Ureter (tissue), 1 donor: ENCODE measurements around the gene CAPRIN1. TPM values are rescaled to one million over a fixed set of nuclear protein-coding genes. Genes with fewer than 3 reads are reported as not detected.
"Not testable (repeated sequence)": the region's sequence is repeated elsewhere in the genome, so short reads cannot be mapped to it uniquely, and the experiment has no call there.

Experiments
- DNase-seq: peaks from one replicate; pipeline ENCODE4 v3.0.0-alpha.2; 2020; ENCODE audit warnings: low spot score
- total RNA-seq: library from RNA; stranded (reverse); gene quantifications from one replicate; pipeline ENCODE4 v1.2.4, GENCODE V29; 2023
- donor health status: DM: yes; HTN: yes; CAD: no.

CAPRIN1 gene
- total RNA-seq, 1 donor from 2014 or later, result 244 TPM

- DNase-seq, result peak; percentile 92
These were observed 591 bp downstream of the CAPRIN1 start for GRCh38 chr11:34052036-34052607.

DNA sequence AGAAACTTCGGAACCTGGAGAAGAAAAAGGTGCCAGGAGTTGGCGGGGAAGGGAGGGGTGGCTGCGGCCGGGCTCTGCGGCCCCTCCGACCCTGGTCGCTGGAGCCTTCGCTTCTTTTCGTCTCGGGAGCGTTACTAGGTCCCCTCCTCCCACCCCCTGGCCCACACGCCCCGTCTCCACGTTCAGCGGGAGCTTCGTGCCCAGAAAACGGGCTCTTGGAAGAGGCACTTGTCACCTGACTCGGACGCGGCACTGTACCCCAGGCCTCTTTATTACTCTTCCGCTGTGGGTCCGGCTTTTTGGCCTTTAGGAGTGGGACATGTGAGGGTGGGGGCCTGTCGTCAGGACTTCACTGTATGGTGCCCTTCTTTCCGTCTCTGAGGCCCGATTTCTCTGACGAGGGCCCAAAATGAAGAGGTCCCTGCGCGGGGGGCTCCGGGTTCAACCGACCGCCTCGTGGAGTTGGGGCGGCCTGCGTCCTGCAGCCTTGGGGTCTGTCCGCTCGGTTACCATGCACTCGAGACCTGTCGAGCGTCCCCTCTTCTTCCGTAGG lies 1.2 kb downstream of the CAPRIN1 start:
- DNase-seq, result peak; percentile 48

GRCh38 chr11:34053161-34053686 lies 1.7 kb downstream of the CAPRIN1 start:
- DNase-seq, result peak; percentile 79

GRCh38 chr11:34054351-34054750 lies 2.8 kb downstream of the CAPRIN1 start:
- not testable (repeated sequence) for DNase-seq

DNA sequence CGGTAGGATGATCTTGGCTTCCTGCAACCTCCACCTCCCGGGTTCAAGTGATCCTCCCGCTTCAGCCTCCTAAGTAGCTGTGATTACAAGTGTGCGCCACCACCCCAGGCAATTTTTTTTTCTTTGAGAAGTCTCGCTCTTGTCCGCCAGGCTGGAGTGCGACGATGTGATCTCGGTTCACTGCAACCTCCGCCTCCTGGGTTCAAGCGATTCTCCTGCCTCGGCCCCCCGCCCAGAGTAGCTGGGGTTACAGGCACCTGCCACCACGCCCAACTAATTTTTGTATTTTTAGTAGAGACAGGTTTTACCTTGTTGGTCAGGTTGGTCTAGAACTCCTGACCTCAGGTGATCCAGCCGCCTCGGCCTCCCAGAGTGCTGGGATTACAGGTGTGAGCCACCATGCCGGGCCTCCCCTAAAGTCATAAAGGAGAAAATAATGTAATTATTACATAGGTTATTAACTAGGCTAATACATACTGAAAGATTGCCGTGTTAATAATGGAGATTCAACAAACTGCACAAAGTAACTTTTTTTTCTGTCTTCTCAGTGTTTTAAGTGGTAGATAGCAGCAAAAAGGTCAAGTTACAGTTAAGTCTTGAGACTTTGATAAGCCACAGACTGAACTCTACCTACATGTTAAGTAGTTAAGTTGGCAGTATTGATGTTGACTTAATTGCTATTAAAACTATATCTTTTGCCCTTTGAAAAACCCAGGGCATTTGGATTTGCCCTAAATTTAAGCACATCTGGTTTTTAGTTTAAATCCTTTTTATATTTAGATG lies 3.9 kb downstream of the CAPRIN1 start:
- DNase-seq, result no peak

DNA sequence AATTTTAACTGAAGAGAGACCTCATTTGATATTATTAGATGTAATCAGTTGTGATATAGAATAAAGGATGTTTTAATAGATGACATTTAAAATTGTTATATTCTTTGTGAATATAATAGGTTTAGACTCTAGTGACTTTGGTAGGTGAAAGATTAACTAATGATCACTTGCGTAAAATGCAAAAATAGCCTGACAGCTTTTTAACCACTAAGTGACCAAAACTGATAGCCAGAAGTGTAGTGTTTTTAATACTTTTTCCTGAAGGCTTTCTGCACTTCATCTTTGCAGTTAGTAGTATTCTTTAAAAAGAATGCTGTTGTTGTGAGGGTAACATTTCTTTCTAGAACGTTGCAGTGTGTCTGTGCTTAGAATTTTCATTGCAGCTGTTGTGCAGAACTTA lies 5.1 kb downstream of the CAPRIN1 start:
- DNase-seq, result no peak

DNA sequence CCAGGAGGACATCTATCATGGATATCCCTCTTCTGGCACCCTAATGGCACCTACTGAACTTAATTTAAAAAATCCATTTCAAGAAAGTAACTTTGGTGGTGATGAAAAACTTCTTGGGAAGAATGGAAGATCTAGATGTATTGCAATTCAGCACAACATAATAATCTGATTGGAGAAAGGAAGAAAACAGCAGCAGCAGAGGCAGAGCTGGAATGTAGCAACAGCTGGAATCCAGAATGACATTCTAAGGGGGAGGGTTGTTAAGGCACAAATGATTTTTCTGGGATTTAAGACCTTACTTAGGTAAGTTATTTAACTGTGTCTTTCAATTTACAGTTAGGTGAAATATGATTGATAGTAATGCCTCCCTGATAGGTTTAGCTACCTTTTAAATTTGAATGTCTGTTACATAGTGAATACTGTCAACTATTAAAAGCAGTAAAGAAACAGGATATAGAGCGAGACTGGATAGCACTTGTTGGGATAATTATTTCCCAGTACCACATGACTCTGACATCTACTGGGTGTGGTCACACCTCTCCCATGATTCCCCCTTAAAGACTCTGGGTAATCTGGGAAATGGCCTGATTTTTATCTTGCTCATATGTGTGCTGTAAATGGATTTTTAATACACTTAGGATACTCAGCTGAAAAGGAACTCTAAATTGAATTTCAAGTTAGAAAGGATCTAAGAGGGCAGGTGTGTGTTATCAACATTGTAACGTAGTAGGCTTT lies 11.7 kb downstream of the CAPRIN1 start:
- no peak for DNase-seq

- no peak for DNase-seq
These were observed 12.8 kb downstream of the CAPRIN1 start for GRCh38 chr11:34064291-34064690.

DNA sequence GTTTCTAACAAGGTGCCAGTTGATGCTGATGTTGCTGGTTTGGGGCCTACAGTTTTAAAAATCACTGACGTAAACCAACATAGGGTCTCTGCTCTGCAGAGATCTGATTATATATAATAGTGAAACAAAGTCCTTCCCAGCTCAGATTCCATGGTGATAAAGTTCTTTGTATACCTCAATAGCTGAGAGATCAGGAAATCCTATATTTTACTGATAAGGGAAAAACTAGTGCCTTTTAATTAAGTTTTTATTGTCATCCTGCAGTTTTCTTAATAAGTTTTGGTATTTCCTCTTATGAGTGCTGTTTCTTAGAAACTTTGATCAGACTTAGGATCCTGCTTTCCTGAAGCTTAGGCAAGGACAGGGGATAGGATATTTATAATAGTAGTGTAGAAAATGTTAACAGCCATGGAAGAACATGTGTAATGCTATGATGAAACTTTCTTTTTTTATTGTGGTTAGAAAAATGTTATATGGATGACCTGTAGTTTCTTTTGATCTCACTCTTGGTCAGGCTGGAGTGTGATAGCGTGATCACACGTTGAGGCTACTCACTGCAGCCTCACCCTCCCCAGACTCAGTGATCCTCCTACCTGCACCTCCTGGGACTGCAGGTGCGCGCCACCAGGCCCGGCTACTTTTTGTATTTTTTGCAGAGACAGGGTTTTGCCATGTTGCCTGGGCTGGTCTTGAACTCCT lies 14.1 kb downstream of the CAPRIN1 start:
- no peak for DNase-seq

- not testable (repeated sequence) for DNase-seq
These were observed 15.2 kb downstream of the CAPRIN1 start for GRCh38 chr11:34066766-34067165.

DNA sequence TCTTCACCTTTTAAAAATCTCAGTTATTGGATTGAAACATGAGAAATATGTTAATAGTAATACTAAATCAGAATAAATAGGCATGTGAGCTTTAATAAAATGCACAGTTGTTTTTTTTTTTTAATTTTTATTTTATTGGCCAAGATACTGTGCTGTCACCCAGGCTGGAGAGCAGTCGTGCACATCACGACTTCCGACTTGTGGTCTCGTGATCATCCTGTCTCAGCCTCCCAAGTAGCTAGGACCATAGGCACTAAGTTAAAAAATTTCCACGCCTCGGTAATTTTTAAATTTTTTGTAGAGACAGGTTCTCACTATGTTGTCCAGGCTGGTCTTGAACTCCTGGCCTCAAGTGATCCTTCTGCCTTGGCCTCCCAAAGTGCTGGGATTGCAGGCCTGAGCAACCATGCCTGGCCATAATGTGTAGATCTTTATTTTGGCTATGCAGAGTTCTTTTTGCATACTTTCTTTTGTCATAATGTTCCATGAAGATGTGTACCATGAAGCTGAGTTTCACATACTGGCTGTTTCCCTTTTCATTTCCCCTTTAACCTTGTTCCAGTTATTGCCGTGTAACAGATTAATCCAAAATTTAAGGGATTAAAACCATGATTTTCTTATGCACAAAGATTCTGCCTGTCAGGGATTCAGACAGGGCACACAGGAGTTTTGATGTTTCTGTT lies 16.0 kb downstream of the CAPRIN1 start:
- no peak for DNase-seq

DNA sequence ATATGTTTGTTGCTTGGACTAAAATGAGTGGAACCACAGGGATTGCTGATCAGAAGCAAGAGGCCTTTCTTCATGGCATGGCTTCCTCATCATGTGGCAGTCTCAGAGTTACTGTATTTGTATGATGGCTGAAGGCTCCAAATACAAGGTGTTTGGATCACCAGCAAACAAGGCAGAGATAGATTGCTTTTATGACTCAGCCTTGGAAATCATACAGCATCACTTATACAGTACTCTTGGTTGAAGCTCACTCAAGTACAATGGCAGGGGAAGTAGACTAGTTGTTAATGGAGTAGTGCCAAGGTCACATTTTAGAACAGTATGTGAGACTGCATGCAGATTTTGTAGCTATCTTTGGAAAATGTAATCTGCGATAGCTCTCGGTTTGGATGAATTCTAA lies 16.6 kb downstream of the CAPRIN1 start:
- no peak for DNase-seq

GRCh38 chr11:34071306-34071705 lies 19.8 kb downstream of the CAPRIN1 start:
- not testable (repeated sequence) for DNase-seq

GRCh38 chr11:34072041-34072440 lies 20.5 kb downstream of the CAPRIN1 start:
- no peak for DNase-seq

- no peak for DNase-seq
These were observed 21.3 kb downstream of the CAPRIN1 start for GRCh38 chr11:34072832-34073231.

DNA sequence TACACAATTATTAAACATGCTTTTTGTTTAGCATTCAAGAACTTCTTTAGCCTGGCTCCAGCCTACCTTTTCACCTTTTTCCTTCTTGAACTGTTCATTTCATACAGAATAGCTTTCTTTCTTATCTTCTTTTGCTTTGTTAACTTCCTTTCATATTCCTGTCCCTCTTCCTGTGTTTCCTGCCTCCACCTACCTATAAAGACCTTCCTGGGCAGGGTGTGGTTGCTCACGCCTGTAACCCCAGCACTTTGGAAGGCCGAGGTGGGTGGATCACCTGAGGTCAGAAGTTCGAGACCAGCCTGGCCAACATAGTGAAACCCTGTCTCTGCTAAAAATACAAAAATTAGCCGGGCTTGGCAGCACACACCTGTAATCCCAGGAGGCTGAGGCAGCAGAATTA lies 22.9 kb downstream of the CAPRIN1 start:
- DNase-seq, result no peak

DNA sequence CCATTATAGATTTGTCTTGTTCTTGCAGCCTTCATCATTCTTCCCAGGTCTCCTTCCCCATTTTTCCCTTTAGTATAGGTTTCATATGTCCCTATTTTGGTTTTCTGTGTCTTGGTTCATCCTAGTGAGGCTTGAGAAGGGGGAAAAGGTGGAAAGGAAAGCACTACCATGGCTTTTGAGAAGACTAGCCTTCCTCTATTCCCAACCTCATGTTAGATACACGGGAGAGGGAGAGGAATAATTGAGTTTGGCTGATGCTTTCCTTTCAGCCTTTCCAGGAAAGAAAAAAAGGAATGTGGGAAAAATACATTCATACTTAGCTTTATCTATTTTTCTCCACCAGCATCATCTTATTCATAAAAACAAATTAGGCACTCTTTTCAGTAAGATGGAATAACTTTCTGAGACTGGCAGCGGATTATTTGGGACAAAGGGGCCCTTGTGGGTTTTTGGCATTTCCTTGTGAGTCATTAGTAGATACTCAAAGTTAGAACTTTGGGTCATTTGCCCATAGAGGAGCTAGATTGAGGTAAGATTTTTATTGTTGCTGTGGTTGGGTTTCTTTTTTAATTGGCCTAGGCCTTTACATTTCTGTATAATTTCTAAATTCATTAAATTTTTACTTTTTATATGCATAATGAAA lies 23.8 kb downstream of the CAPRIN1 start:
- DNase-seq, result no peak

DNA sequence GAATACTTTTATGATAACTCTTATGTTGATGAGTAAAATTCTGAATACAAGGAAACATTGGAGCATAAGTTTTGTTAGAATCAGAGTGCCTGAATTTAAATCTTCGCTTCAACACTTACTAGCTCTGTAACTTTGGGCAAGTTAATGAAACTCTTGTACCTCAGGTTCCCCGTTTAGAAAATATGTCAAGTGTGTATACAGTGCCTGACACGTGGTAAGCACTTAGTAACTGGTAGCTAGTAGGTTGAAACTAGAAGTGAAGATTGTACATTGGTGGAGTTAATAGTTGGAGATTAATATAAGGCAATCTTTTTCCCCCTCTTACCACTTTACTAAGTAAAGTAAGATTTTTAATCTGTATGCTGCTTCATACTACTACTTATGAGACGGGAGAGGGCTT lies 29.1 kb downstream of the CAPRIN1 start:
- no peak for DNase-seq

DNA sequence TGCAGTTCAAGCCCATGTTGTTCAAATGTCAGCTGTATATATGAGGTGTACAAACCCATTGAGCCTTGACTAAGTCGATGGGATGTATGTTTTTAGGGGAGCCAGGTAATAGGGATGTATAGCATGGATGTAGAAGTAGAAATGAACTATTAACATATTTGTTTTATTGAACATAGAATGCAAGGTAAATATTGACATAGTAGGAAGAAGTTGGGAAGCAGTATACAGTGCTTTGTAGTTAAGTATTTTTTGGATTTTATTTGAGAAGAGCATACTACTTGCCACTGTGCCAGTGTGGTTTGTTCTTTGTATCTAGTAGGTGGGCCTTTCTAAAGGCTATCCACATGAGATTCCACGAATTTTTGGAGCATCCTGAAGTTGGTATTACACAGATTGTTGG lies 33.1 kb downstream of the CAPRIN1 start:
- no peak for DNase-seq

DNA sequence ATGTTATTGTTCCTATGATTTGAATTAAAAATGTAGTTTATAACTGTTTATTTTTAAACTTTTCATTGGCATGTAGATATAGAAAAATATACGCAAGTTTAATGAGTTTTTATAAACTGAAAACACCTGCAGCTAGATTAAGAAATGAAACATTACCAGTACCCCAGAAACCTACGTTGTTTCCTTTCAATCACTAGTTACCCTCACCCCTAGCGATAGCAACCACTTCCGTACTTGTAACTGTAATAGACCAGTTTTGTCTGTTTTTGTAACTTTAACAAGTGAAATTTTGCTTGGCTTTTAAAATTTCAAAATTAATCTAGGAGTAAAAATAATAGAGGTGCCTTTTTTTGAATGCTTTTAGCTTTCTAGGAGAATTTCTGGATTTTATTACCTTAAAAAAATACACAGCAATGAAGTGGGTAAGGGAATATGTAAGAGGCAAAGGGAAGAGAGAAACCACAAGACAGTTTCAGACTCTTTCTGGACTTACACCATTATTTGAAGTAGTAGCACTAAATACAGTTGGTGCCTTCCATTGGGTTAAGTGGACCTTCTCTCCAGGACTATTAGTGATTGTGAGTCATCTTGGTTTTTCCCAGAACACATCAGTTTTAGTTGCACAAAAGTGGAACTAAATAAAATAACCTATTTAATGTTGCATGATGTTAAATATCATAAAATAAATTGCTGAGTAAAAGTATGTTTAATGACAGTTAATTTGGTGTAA lies 35.2 kb downstream of the CAPRIN1 start:
- DNase-seq, result no peak
